Left ventricle myocardium inferior (tissue), 1 donor: ENCODE data around the gene ARHGAP10. TPM values are rescaled to one million over a fixed set of nuclear protein-coding genes. Genes with fewer than 3 reads are reported as not detected.
"Not testable (repeated sequence)": the region's sequence is repeated elsewhere in the genome, so short reads cannot be mapped to it uniquely, and the experiment has no call there.

Experiments used
- DNase-seq: peaks from one replicate; pipeline ENCODE4 v3.0.0-alpha.2; 2020
- H3K27ac ChIP-seq: fragments of 200-600 bp; replicated peaks from 2 replicates; pipeline ENCODE4 v1.8.0; 2021
- H3K27me3 ChIP-seq: fragments of 200-600 bp; 2 replicates; pipeline ENCODE4 v1.8.0; 2021; ENCODE audit warnings: low read depth
- H3K36me3 ChIP-seq: fragments of 200-600 bp; 2 replicates; pipeline ENCODE4 v1.8.0; 2021
- H3K4me1 ChIP-seq: fragments of 200-600 bp; 2 replicates; pipeline ENCODE4 v1.8.0; 2021
- H3K4me3 ChIP-seq: fragments of 200-600 bp; 2 replicates; pipeline ENCODE4 v1.8.0; 2021; ENCODE audit warnings: mild to moderate bottlenecking, moderate library complexity
- H3K9me3 ChIP-seq: fragments of 200-600 bp; replicated peaks from 2 replicates; pipeline ENCODE4 v1.8.0; 2021
- CTCF ChIP-seq: fragments of 200-600 bp; IDR thresholded peaks from 2 replicates; pipeline ENCODE4 v1.8.0; 2021; ENCODE audit warnings: antibody characterized with exemption, mild to moderate bottlenecking, borderline replicate concordance
- intact Hi-C: fragments of 100-400 bp; cut with micrococcal nuclease; formaldehyde crosslinking; loops from one replicate; pipeline ENCODE4 v1.11.0; 2022
- total RNA-seq: library from RNA; stranded (reverse); fragmentation: NEBNext Ultra II Directional; extraction: Animal tissue kit (Norgen Biotek cat#: 25700); gene quantifications from one replicate; pipeline ENCODE4 v1.2.1, GENCODE V29; 2021
- donor health status: DM: no; HTN: yes; CAD: no; lungs with severe emphysema.

Gene ARHGAP10
- total RNA-seq, 1 donor from 2014 or later = 59.7 TPM

GRCh38 chr4:148081745-148082144 lies 349.9 kb downstream of the ARHGAP10 start:
- intact Hi-C loops = no loop called here
- H3K27ac ChIP-seq = no peak overlapping the region
- no peak for DNase-seq
- H3K4me3 ChIP-seq = no peak overlapping the region
- peaks cover 10% of the 10 kb centered on the region for H3K9me3 ChIP-seq
- H3K4me1 ChIP-seq = peaks cover 29% of the 10 kb centered on the region
- TF ChIP-seq CTCF = no peak
- H3K27me3 ChIP-seq = no peaks in the 10 kb centered on the region
- peaks cover 49% of the 10 kb centered on the region for H3K36me3 ChIP-seq

DNA sequence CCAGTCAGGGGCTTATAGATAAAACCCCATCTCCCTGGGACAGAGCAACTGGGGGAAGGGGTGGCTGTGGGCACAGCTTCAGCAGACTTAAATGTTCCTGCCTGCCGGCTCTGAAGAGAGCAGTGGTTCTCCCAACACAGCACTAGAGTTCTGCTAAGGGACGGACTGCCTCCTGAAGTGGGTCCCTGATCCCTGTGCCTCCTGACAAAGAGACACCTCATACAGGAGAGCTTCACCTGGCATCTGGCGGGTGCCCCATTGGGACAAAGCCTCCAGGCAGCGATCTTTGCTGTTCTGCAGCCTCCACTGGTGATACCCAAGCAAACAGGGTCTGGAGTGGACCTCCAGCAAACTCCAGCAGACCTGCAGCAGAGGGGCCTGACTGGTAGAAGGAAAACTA lies 351.2 kb downstream of the ARHGAP10 start:
- intact Hi-C loops, H3K27me3 ChIP-seq, DNase-seq, H3K4me3 ChIP-seq, H3K27ac ChIP-seq: not testable (repeated sequence)
- peaks cover 10% of the 10 kb centered on the region for H3K9me3 ChIP-seq
- H3K36me3 ChIP-seq = peaks cover 37% of the 10 kb centered on the region
- peaks cover 20% of the 10 kb centered on the region for H3K4me1 ChIP-seq

DNA sequence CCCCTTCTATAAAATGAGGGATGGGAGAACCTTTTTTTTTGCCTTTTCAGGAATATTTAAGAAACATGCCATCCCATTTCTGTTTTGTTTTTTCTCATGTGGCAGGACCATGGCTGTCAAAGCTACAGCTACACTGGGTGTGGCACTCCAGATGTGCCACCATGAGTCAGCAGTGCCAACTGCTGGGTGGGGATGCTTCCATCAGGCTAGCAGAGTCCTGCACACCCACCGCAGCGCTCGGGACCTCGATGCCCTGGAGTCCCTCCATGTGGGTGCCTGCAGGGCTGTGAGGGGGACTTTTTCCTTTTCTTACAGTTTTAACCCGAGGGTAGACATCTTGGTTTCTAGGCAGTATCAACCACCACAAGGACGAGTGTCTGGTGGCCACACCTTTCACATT lies 357.7 kb downstream of the ARHGAP10 start:
- intact Hi-C loops = no loop called here
- DNase-seq = no peak
- Histone ChIP-seq H3K27me3 (no peaks in the 10 kb centered on the region), H3K4me1 (peaks cover 39% of the 10 kb centered on the region), H3K4me3 (no peak overlapping the region), H3K36me3 (peaks cover 3% of the 10 kb centered on the region), H3K9me3 (peaks cover 10% of the 10 kb centered on the region), H3K27ac (no peak overlapping the region)
- TF ChIP-seq CTCF = no peak

GRCh38 chr4:148090029-148090428 lies 358.1 kb downstream of the ARHGAP10 start:
- intact Hi-C loops = no loop called here
- Histone ChIP-seq H3K27me3 (no peaks in the 10 kb centered on the region), H3K4me1 (peaks cover 43% of the 10 kb centered on the region), H3K4me3 (no peak overlapping the region), H3K9me3 (peaks cover 10% of the 10 kb centered on the region), H3K27ac (no peak overlapping the region), H3K36me3 (peaks cover 3% of the 10 kb centered on the region)
- TF ChIP-seq CTCF = no peak
- no peak for DNase-seq

DNA sequence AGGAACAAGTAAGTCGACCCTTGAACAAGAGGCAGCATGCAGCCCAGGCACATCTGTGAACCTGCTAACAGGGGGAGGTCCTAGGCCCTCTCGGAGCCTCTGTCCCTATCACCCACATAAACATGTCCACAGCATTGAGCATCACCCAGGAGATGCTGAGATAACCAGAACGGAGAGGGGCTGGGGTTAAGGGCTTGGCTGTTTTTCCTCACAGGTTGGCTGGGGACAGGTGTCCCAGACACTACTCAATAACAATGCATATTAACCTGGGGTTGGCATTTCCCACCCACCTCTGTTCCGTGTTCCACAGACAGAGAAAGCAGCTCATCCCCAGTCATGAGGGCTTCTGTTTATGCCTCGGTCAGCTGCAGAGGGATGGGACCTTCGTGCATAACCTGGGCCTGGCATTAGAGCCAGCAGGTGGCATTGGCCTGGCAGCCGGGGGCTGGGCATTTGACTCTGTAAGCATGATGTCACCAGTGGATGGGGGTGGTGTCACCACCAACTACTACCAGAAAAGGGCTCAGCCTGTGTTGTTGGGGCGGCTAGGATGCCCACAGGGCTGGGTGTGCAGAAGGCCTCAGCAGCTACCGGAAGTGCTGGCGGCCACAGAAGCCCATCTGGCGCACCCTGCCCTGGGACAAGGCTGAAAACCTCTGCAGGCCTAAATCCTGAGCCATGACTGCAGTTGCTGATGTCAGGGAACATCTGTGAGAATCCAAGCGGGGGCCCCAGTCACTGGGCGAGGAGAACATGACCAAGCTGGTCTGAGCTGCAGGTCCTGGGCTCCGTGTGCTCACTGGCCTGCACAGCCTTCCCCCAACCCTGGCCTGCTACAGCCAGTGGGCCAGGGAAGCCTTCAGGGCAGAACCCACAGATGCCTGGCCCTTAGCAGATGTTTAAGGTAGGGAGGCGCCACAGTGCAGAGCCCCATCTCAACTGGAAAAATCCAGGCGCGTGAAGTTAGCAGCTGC lies 358.9 kb downstream of the ARHGAP10 start:
- Histone ChIP-seq H3K27me3 (no peaks in the 10 kb centered on the region), H3K27ac (no peak overlapping the region), H3K36me3 (peaks cover 3% of the 10 kb centered on the region), H3K9me3 (peaks cover 10% of the 10 kb centered on the region), H3K4me3 (no peak overlapping the region), H3K4me1 (peaks cover 49% of the 10 kb centered on the region)
- DNase-seq = no peak
- TF ChIP-seq CTCF = no peak
- intact Hi-C loops = no loop called here

DNA sequence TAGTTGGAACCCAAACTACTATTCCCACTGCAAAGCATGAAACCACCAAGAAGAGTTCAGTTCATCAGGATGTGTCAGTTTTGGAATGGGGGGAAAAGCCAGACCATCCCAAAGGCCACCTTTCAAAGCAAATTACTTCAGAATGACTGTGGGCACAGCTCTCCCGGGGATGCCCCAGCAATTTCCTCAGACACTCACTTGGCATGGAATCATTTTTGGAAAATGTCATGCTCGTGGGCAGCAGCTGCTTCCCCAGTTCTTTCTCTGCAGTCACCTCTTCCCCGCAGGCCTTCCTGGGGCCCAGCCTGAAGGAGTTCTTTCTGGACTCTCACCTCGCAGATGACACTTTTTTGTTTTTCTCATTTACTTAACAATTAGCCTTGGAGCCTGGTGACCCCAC lies 360.0 kb downstream of the ARHGAP10 start:
- intact Hi-C loops = no loop called here
- Histone ChIP-seq H3K27me3 (no peaks in the 10 kb centered on the region), H3K9me3 (peaks cover 3% of the 10 kb centered on the region), H3K36me3 (peaks cover 3% of the 10 kb centered on the region), H3K27ac (peak overlapping the region; percentile 8), H3K4me3 (no peak overlapping the region), H3K4me1 (peaks cover 49% of the 10 kb centered on the region)
- TF ChIP-seq CTCF = no peak
- no peak for DNase-seq
